Measurements from ENCODE around the gene F12.

Gene F12

DNA sequence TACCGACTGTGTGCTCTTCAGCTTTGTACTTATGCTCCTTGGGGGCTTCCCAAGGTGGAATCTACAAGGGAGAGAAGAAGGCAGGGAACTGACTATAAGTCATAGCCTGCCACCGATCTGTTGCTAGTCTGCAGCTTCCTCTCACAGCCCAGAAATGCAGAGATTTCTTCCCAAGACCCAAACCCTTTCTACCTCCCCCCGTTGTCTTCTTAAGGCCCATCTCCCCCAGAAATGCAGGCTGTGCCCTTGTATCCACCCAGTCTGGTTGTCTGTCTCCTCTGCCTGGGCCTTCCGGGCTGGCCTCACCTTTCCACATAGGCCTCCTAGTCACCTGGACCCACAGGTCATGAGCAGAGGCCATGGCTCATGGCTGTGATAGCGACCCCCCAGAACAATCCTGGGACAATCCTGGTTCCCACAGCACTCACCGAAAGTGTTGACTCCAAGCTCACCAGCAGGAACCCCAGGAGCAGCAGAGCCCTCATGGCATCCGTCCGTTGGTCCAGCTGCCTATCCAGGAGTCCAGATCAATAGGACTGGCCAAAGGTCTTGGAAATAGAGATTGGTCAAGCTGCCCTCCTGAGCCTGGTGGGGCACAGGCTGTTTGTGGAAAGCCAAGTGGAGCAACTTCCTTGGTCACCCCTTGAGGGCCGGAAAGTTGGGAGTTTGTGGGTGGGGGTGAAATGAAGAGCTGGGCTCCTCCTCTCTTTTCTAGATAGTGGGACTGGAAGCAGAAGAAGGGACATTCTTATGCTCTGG is at the start of gene F12:
Gene F12, minus strand, starts transcription at position 522 of the 759 bp plus-strand sequence. Its CDS starts 37 bp downstream, at position 485.
- DNase-seq (ENCODE audit: low read depth in 3 of 3): no peak

GRCh38 chr5:177458912-177459350 is 49.6 kb upstream of the F12 start:
- DNase-seq (ENCODE audit: low read depth in 3 of 3): no peak

DNA sequence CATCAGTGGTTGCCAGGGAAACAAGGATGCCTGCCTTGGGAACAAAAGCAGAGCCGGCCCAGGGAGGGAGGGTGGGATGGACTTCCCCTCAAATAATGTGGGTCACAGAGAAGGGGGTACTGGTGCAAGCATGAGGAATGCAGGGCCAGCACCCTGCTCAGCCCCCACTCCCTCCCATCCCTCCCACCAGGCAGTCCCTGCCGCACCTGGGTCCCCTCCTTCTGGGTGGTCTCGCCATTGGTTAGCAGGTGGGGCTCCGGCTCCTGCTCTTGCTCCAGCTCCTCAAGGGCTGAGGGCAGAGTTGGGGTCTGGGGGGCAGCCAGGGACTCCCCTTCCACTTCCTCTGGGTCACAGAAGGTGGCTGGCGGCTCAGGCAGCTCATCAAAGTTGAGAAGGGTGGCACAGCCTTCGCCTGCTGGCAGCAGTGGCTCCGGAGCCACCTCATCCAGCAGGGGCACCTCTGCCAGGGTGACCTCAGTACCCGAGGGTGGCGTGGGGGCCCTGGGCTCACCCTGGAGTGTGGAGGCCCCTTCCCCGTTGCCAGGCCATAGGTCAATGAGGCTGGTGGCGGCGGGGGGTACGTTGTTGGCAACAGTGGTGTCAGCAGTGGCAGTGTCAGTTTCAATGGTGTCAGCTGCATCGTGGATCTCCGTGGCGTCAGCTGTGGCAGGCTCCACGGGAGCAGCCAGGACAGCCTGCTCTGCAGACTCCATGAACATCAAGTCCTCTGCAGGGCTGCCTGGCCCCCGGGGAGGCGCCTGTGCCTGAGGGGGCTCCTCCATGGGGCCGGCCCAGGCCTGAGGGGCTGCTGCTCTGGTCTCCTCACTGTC is 48.7 kb upstream of the F12 start:
- DNase-seq (ENCODE audit: low read depth in 3 of 3): no peak

GRCh38 chr5:177456976-177457851 is 47.9 kb upstream of the F12 start:
- DNase-seq (ENCODE audit: low read depth in 3 of 3): peak in 2 of 3 donors; percentile 46 to 72

- no peak for DNase-seq (ENCODE audit: low read depth in 3 of 3)
Observed at GRCh38 chr5:177456591-177456964, 47.2 kb upstream of the F12 start.

- peak; percentile 92 to 99 (median 98) for DNase-seq (ENCODE audit: low read depth in 3 of 3)
Observed at GRCh38 chr5:177455661-177456590, 46.6 kb upstream of the F12 start.

DNA sequence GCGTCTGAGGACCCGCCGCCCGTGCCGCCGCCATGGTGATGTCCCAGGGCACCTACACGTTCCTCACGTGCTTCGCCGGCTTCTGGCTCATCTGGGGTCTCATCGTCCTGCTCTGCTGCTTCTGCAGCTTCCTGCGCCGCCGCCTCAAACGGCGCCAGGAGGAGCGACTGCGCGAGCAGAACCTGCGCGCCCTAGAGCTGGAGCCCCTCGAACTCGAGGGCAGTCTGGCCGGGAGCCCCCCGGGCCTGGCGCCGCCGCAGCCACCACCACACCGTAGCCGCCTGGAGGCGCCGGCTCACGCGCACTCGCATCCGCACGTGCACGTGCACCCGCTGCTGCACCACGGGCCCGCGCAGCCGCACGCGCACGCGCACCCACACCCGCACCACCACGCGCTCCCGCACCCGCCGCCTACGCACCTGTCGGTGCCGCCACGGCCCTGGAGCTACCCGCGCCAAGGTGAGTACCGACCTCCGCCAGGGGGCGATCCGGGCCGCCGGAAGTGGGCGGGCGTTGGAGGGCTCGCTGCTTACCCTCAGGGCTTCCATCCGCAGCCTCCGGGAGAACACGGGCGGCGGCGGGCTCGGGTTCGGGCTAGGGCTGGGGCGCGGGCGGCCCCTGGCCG is 45.8 kb upstream of the F12 start:
- DNase-seq (ENCODE audit: low read depth in 3 of 3): peak; percentile 85 to 93 (median 88)

DNA sequence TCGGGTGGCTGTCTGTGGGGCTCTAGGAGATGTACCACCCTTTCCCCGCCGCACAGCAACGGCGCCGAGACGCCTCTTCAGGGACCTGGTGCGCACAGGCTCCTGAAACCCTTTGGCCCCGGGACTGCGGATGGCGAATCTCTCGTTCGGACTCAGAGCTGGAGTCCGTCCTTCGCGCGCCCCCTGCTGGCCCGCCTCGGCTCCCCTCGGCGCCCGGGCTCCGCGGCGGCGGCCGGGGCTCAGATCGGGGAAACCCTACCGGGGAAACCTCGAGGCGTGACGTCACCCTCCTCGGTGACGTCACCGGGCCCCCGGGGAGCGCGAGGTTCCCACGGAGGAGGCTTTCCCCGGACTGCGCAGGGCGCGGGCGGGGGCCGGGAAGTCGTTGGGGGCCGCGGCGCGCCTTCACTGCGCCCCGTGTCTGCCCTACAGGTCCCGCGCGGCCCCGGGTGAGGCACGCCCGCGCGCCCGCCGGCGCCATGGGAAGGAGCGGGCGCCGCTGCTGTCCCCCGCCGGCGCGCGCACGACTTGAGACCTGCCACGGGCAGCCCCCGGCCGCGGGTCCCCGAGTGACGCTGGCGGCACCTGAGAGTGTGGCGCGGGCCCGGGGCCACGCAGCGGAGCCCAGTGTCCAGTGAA is 45.2 kb upstream of the F12 start:
- peak; percentile 85 to 91 (median 91) for DNase-seq (ENCODE audit: low read depth in 3 of 3)

- DNase-seq (ENCODE audit: low read depth in 3 of 3): no peak
Observed at GRCh38 chr5:177453852-177454396, 44.6 kb upstream of the F12 start.

DNA sequence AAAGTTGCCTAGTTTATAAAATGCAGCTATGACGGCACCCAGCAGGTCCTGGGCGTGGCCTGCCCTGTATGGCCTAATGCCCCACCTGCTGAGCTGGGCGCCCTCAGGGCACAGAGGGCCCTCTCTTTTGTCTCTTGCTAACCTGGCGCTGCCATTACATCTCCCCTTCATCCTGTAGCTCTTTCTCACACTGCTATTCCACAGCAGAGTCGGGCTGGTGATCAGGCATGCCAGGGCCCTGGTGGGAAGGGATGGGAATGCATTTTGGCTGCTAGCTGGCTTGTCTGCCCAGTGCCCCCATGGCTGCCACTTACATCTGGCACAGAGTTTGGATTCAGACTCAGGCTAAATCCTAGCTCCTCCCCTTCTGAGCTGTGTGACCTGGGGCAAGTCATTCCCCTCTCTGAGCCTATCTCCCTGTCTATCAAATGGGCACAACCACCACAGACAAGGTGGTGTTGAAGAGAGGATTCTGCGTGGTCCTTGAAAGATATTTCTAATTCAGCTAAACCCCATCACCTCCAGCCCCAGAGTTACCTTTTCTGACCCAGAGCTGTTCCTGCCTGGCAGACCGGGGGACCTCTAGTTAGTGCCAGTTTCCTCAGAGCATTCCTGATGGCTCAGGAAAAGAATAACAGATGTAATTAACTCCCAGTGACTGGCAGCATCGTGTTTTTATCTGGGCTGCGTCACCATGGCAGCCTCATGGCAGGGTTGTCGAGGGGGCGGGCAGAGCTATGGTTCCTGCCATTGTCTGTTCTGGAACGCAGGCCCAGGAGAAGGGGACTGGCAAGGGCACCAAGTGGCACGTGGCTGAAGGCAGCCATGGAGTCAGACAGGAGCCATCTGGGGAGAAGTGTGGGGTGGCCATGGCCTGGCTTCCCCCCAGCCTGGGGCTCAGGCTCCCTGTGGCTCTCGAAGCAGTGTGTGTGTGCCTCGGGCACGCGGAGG is 43.6 kb upstream of the F12 start:
- no peak for DNase-seq (ENCODE audit: low read depth in 3 of 3)

GRCh38 chr5:177450667-177451424 is 41.5 kb upstream of the F12 start:
- no peak for DNase-seq (ENCODE audit: low read depth in 3 of 3)

GRCh38 chr5:177449140-177450061 is 40.0 kb upstream of the F12 start:
- no peak for DNase-seq (ENCODE audit: low read depth in 3 of 3)

- DNase-seq (ENCODE audit: low read depth in 3 of 3): no peak
Observed at GRCh38 chr5:177448244-177448950, 39.0 kb upstream of the F12 start.

GRCh38 chr5:177447611-177448243 is 38.4 kb upstream of the F12 start:
- DNase-seq (ENCODE audit: low read depth in 3 of 3): no peak

GRCh38 chr5:177447066-177447610 is 37.8 kb upstream of the F12 start:
- no peak for DNase-seq (ENCODE audit: low read depth in 3 of 3)

All from stimulated activated CD4-positive, alpha-beta T cell treated with anti-CD3 and anti-CD28 coated beads, TNF-alpha, amount 100 ng/mL, for 48 hours (primary cell).